ENCODE measurements around the gene RP2. TPM values are rescaled to one million over a fixed set of nuclear protein-coding genes. Genes with fewer than 3 reads are reported as not detected.

Gene RP2
- total and polyA plus RNA-seq, 9 of the 15 experiments (the other 6 are each of a cell fraction or from before 2014, with no cell fraction given), result 2.0 to 6.9 (median 3.5) TPM

GRCh38 chrX:46927718-46928117 is 90.9 kb downstream of the RP2 start:
- in situ Hi-C loops (cut with MboI) (no loop called here), intact Hi-C loops (cut with micrococcal nuclease) (no loop called here)
- Histone ChIP-seq H3K4me3 (no peak overlapping the region), H3K9me3 (replicated peaks; ENCODE audit: control insufficient read depth, insufficient read depth, low read depth, low read length) (no peaks in the 10 kb centered on the region), H3K27me3 (ENCODE audit: control insufficient read depth in 2 of 2, insufficient read depth in 2 of 2, low read length in 2 of 2) (no peaks in the 10 kb centered on the region), H3K9ac (ENCODE audit: insufficient read depth in 1 of 2, low read depth in 2 of 2, low read length in 2 of 2) (no peak overlapping the region), H3K79me2 (ENCODE audit: control insufficient read depth, insufficient read depth, low read length) (no peaks in the 10 kb centered on the region), H3K4me2 (ENCODE audit: insufficient read depth, low read length) (no peak overlapping the region), H3K9me1 (ENCODE audit: control insufficient read depth, insufficient read depth, low read length) (no peaks in the 10 kb centered on the region), H4K20me1 (replicated peaks; ENCODE audit: control insufficient read depth, insufficient read depth, low read length) (no peaks in the 10 kb centered on the region; the same call in 1 of the 2 replicates), H3K27ac (ENCODE audit: extremely low read depth, low read depth, low read length) (no peak overlapping the region), H3K4me1 (replicated peaks in 1 of 2; ENCODE audit: control insufficient read depth in 2 of 2, insufficient read depth in 2 of 2, low read length in 2 of 2) (no peaks in the 10 kb centered on the region), H3K36me3 (ENCODE audit: control insufficient read depth, insufficient read depth, low read length) (no peaks in the 10 kb centered on the region), H2AFZ (ENCODE audit: low read depth, low read length) (no peak overlapping the region)
- POLR2A ChIA-PET, result no interaction called here
- ATAC-seq, result no peak
- WGBS (ENCODE audit: insufficient coverage, low coverage, missing lambda C conversion rate), result 60% methylated on average over 3 of the region's 3 CpGs
- CTCF ChIA-PET (ENCODE audit: low intra/inter-chr PET ratio), result no interaction called here
- no peak for DNase-seq (ENCODE audit: extremely low read depth in 1 of 4, low spot score in 3 of 4)
- FAIRE-seq, result no peak
- TF ChIP-seq E2F1 (CRISPR knock-in tag; IDR thresholded peaks at IDR 0.05) (no peak), PRDM10 (IDR thresholded peaks at IDR 0.05; ENCODE audit: partially characterized antibody) (peak; percentile 59)
- BruUV-seq (replicated peaks), result no TSS peak

Data from K562 (cell line).